ENCODE measurements around the gene FBXO48.

- no peak for TF ChIP-seq CTCF (optimal IDR thresholded peaks at IDR 0.05 in 1 of 3, IDR thresholded peaks at IDR 0.05 in 1 of 3, conservative IDR thresholded peaks at IDR 0.05 in 1 of 3; ENCODE audit: extremely low read depth in 1 of 3, insufficient read depth in 2 of 3, low read length in 3 of 3)
- TF ChIP-seq EZH2 (IDR thresholded peaks at IDR 0.05; ENCODE audit: low read length), result no peak
Measured at GRCh38 chr2:68499133-68499532, 32.0 kb upstream of the FBXO48 start.
